Measurements from ENCODE around the gene WBP11.

WBP11 gene

GRCh38 chr12:14803011-14803829, at the start of gene WBP11, which contains the start of gene C12orf60:
Gene WBP11 (minus strand): TSS chr12:14803478. CDS start chr12:14801383, 2,095 bp downstream.
Gene C12orf60 (plus strand): TSS chr12:14803670. CDS start chr12:14822936, 19,266 bp downstream.
- FAIRE-seq: peak; percentile 99

- no peak for FAIRE-seq
These were observed 49.6 kb upstream of the WBP11 start for GRCh38 chr12:14852880-14853279.

- FAIRE-seq: no peak
These were observed 47.8 kb upstream of the WBP11 start for GRCh38 chr12:14850929-14851663.

- FAIRE-seq: no peak
These were observed 46.4 kb upstream of the WBP11 start for GRCh38 chr12:14849661-14850060.

GRCh38 chr12:14846876-14847580, 43.8 kb upstream of the WBP11 start:
- FAIRE-seq: no peak

GRCh38 chr12:14846042-14846587, 42.8 kb upstream of the WBP11 start:
- FAIRE-seq: no peak

- peak; percentile 13 for FAIRE-seq
These were observed 42.1 kb upstream of the WBP11 start for GRCh38 chr12:14845350-14845750.

- no peak for FAIRE-seq
These were observed 41.1 kb upstream of the WBP11 start for GRCh38 chr12:14844401-14844800.

GRCh38 chr12:14843425-14843887, 40.2 kb upstream of the WBP11 start, which contains the start of gene ART4:
Gene ART4 (minus strand): TSS chr12:14843526. CDS start chr12:14843113, 413 bp downstream.
- FAIRE-seq: no peak

- FAIRE-seq: no peak
These were observed 39.0 kb upstream of the WBP11 start for GRCh38 chr12:14842315-14842714.

- FAIRE-seq: no peak
These were observed 38.5 kb upstream of the WBP11 start for GRCh38 chr12:14841761-14842160.

GRCh38 chr12:14840616-14841015, 37.3 kb upstream of the WBP11 start:
- no peak for FAIRE-seq

- no peak for FAIRE-seq
These were observed 36.0 kb upstream of the WBP11 start for GRCh38 chr12:14839262-14839661.

GRCh38 chr12:14836336-14837210, 33.3 kb upstream of the WBP11 start:
- no peak for FAIRE-seq

GRCh38 chr12:14834509-14834908, 31.2 kb upstream of the WBP11 start:
- no peak for FAIRE-seq

GRCh38 chr12:14833952-14834351, 30.7 kb upstream of the WBP11 start:
- no peak for FAIRE-seq

GRCh38 chr12:14833336-14833735, 30.1 kb upstream of the WBP11 start:
- no peak for FAIRE-seq

- no peak for FAIRE-seq
These were observed 25.6 kb upstream of the WBP11 start for GRCh38 chr12:14828892-14829291.

GRCh38 chr12:14827043-14827442, 23.8 kb upstream of the WBP11 start:
- no peak for FAIRE-seq

GRCh38 chr12:14826491-14826890, 23.2 kb upstream of the WBP11 start:
- no peak for FAIRE-seq

GRCh38 chr12:14825256-14825655, 22.0 kb upstream of the WBP11 start:
- FAIRE-seq: no peak
